ENCODE data around the gene RAB8A.

- TF ChIP-seq YY1 (IDR thresholded peaks at IDR 0.05): no peak
- no peak for TF ChIP-seq CTCF (IDR thresholded peaks at IDR 0.05; ENCODE audit: low read depth, low read length, missing input control)
- no peak for TF ChIP-seq ATF3 (IDR thresholded peaks at IDR 0.05)
- TF ChIP-seq REST (IDR thresholded peaks at IDR 0.05): no peak
- TF ChIP-seq MAX (IDR thresholded peaks at IDR 0.05): no peak
- TF ChIP-seq HNF4A (conservative IDR thresholded peaks at IDR 0.05): no peak
- TF ChIP-seq RAD21 (IDR thresholded peaks at IDR 0.05): no peak
- TF ChIP-seq SP1 (IDR thresholded peaks at IDR 0.05): no peak
- no peak for TF ChIP-seq JUND (IDR thresholded peaks at IDR 0.05)
These were observed 38.2 kb upstream of the RAB8A start for GRCh38 chr19:16073481-16073880.
